Gastrocnemius medialis (tissue), 4 donors: ENCODE data around the gene ZXDB.

ENCODE experiments used
- POLR2A ChIP-seq, 2 donors: fragments of 450-650 bp; IDR thresholded peaks; one replicate each; pipeline ENCODE4 v1.6.1; 2017; ENCODE audit warnings: antibody characterized with exemption in 2 of 2, mild to moderate bottlenecking in 2 of 2, moderate library complexity in 2 of 2
- TF ChIP-seq, protein P1 (sequence below), 5 experiments: fragments of 450-650 bp in 3 of 5; fragments of 200-600 bp in 2 of 5; sonication (generic) in 2 of 5; IDR thresholded peaks in 4 of 5; conservative IDR thresholded peaks in 1 of 5; 1 replicate in 4 of 5; 2 replicates in 1 of 5; pipeline ENCODE4 v1.5.1; 2016 to 2019; ENCODE audit warnings: antibody characterized with exemption in 5 of 5, mild to moderate bottlenecking in 3 of 5, moderate library complexity in 3 of 5

DNA sequence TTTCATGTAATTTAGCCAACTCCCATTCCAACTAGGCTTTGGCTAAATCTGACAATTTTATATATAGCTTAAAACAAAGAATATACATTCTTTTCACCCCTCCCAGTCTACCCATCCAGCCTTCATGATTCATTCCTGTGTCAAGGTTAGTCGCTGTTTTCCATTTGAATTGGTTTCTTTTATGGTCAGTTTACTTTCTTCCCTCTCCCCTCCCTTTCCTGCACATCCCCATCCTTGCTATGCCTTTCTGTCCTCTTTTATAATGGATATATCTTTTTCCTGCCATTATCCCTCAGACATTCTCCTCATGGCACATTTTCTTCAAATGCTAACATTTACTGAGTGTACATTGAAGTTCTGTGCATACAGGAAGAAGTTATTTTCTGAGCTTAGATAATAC lies 4.7 kb downstream of the ZXDB start:
- TF ChIP-seq, protein P1, sequence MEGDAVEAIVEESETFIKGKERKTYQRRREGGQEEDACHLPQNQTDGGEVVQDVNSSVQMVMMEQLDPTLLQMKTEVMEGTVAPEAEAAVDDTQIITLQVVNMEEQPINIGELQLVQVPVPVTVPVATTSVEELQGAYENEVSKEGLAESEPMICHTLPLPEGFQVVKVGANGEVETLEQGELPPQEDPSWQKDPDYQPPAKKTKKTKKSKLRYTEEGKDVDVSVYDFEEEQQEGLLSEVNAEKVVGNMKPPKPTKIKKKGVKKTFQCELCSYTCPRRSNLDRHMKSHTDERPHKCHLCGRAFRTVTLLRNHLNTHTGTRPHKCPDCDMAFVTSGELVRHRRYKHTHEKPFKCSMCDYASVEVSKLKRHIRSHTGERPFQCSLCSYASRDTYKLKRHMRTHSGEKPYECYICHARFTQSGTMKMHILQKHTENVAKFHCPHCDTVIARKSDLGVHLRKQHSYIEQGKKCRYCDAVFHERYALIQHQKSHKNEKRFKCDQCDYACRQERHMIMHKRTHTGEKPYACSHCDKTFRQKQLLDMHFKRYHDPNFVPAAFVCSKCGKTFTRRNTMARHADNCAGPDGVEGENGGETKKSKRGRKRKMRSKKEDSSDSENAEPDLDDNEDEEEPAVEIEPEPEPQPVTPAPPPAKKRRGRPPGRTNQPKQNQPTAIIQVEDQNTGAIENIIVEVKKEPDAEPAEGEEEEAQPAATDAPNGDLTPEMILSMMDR (IDR thresholded peaks at IDR 0.05 in 4 of 5, conservative IDR thresholded peaks at IDR 0.05 in 1 of 5): no peak
- no peak for TF ChIP-seq POLR2A (IDR thresholded peaks at IDR 0.05)
